Measurements from ENCODE around the gene ADNP2.

- TF ChIP-seq, protein P1, sequence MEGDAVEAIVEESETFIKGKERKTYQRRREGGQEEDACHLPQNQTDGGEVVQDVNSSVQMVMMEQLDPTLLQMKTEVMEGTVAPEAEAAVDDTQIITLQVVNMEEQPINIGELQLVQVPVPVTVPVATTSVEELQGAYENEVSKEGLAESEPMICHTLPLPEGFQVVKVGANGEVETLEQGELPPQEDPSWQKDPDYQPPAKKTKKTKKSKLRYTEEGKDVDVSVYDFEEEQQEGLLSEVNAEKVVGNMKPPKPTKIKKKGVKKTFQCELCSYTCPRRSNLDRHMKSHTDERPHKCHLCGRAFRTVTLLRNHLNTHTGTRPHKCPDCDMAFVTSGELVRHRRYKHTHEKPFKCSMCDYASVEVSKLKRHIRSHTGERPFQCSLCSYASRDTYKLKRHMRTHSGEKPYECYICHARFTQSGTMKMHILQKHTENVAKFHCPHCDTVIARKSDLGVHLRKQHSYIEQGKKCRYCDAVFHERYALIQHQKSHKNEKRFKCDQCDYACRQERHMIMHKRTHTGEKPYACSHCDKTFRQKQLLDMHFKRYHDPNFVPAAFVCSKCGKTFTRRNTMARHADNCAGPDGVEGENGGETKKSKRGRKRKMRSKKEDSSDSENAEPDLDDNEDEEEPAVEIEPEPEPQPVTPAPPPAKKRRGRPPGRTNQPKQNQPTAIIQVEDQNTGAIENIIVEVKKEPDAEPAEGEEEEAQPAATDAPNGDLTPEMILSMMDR (conservative IDR thresholded peaks at IDR 0.05), result no peak
- TF ChIP-seq ZFX (IDR thresholded peaks at IDR 0.05), result no peak
Measured at GRCh38 chr18:80137976-80138375, 28.9 kb downstream of the ADNP2 start.
